B cell (primary cell): ENCODE results near the gene PPP3R1. TPM values are rescaled to one million over a fixed set of nuclear protein-coding genes. Genes with fewer than 3 reads are reported as not detected.

Source experiments
- ATAC-seq: fragments of 200-7000 bp; cut with Tn5 transposase; one replicate; pipeline ENCODE4 v1.10.0; 2021; ENCODE audit warnings: low read depth, mild to moderate bottlenecking, moderate number of reproducible peaks, moderate library complexity
- CTCF ChIA-PET: fragments of 350-600 bp; sonication (Branson Sonifier 250); formaldehyde crosslinking; loops from one replicate; lab custom pipeline; 2021; ENCODE audit warnings: antibody characterized with exemption, inconsistent platforms; lab: Charles Lee
- POLR2A ChIA-PET: fragments of 350-600 bp; sonication (Branson Sonifier 250); formaldehyde crosslinking; loops from one replicate; lab custom pipeline; 2021; ENCODE audit warnings: antibody characterized with exemption; lab: Charles Lee
- DNase-seq: peaks from one replicate; pipeline ENCODE4 v3.0.0; 2013
- H2AFZ ChIP-seq: 2 replicates; pipeline ENCODE4 v1.6.1; 2012; ENCODE audit warnings: mild to moderate bottlenecking, low read depth, low read length; ENCODE audit not compliant: insufficient read depth, poor library complexity, severe bottlenecking
- H3K27ac ChIP-seq, 2 donors: 1 replicate in 1 of 2; 2 replicates in 1 of 2; pipeline ENCODE4 v1.5.1; 2012 to 2013; ENCODE audit warnings: low read length in 2 of 2, mild to moderate bottlenecking in 2 of 2, moderate library complexity in 1 of 2
- H3K27me3 ChIP-seq, 4 experiments: fragments of 200-600 bp in 1 of 4; sonication (generic) in 1 of 4; replicated peaks in 1 of 4; 1 replicate in 2 of 4; 2 replicates in 2 of 4; pipeline versions ENCODE4 v1.6.1 to v1.7.0; 2013 to 2016; ENCODE audit warnings: low read length in 3 of 4, mild to moderate bottlenecking in 2 of 4, mixed read lengths in 1 of 4, moderate library complexity in 1 of 4; ENCODE audit not compliant: insufficient read depth in 4 of 4, control insufficient read depth in 3 of 4; ENCODE audit errors: control extremely low read depth in 1 of 4
- H3K36me3 ChIP-seq, 2 experiments: replicated peaks in 1 of 2; 1 replicate in 1 of 2; 2 replicates in 1 of 2; pipeline versions ENCODE4 v1.6.1 to v1.7.1; 2013; ENCODE audit warnings: low read length in 1 of 2; ENCODE audit not compliant: insufficient read depth in 2 of 2, control insufficient read depth in 1 of 2; ENCODE audit errors: control extremely low read depth in 1 of 2, extremely low read depth in 1 of 2
- H3K4me1 ChIP-seq, 2 donors: fragments of 200-600 bp in 1 of 2; sonication (generic) in 1 of 2; 1 replicate in 1 of 2; 2 replicates in 1 of 2; pipeline versions ENCODE4 v1.5.1 to v1.6.1; 2013 to 2017; ENCODE audit warnings: low read length in 2 of 2; ENCODE audit not compliant: control insufficient read depth in 2 of 2, insufficient read depth in 2 of 2
- H3K4me2 ChIP-seq: replicated peaks from 2 replicates; pipeline ENCODE3; 2012; ENCODE audit warnings: mild to moderate bottlenecking, low read depth, low read length; ENCODE audit not compliant: poor library complexity, severe bottlenecking
- H3K4me3 ChIP-seq, 5 experiments: fragments of 200-600 bp in 1 of 5; sonication (generic) in 1 of 5; 1 replicate in 3 of 5; 2 replicates in 2 of 5; pipeline versions ENCODE4 v1.5.1 to v1.7.0; 2011 to 2016; ENCODE audit warnings: low read length in 4 of 5, mild to moderate bottlenecking in 4 of 5, low read depth in 2 of 5, control low read depth in 1 of 5, moderate library complexity in 1 of 5; ENCODE audit not compliant: insufficient read depth in 1 of 5; ENCODE audit errors: control extremely low read depth in 1 of 5, extremely low read depth in 1 of 5
- H3K79me2 ChIP-seq: fragments of 200-600 bp; sonication (generic); one replicate; pipeline ENCODE4 v1.6.0; 2016; ENCODE audit warnings: low read length; ENCODE audit not compliant: control insufficient read depth, insufficient read depth
- H3K9ac ChIP-seq: fragments of 200-600 bp; sonication (generic); 2 replicates; pipeline ENCODE4 v1.6.1; 2017; ENCODE audit warnings: mild to moderate bottlenecking, low read length, moderate library complexity
- H3K9me3 ChIP-seq, 3 donors: one replicate each; pipeline versions ENCODE4 v1.6.1 to v1.7.1; 2013; ENCODE audit warnings: low read length in 2 of 3; ENCODE audit not compliant: control insufficient read depth in 2 of 3, insufficient read depth in 1 of 3; ENCODE audit errors: control extremely low read depth in 1 of 3
- H4K20me1 ChIP-seq: 2 replicates; pipeline ENCODE4 v1.6.0; 2012; ENCODE audit warnings: mild to moderate bottlenecking, low read length; ENCODE audit not compliant: insufficient read depth, control insufficient read depth, poor library complexity, severe bottlenecking
- H3K27ac Mint-ChIP-seq: one replicate; pipeline ENCODE4 v1.8.0; 2021; ENCODE audit warnings: mixed read lengths
- H3K27me3 Mint-ChIP-seq: one replicate; pipeline ENCODE4 v1.8.0; 2021; ENCODE audit warnings: mixed read lengths
- H3K4me1 Mint-ChIP-seq: one replicate; pipeline ENCODE4 v1.8.0; 2021; ENCODE audit warnings: mixed read lengths
- H3K4me3 Mint-ChIP-seq: one replicate; pipeline ENCODE4 v1.8.0; 2021; ENCODE audit warnings: mixed read lengths
- H3K9me3 Mint-ChIP-seq: one replicate; pipeline ENCODE4 v1.8.0; 2022; ENCODE audit warnings: mixed read lengths; ENCODE audit not compliant: insufficient read depth
- CTCF ChIP-seq: fragments of 200-600 bp; IDR thresholded peaks from one replicate; pipeline ENCODE4 v1.8.0; 2022; ENCODE audit warnings: antibody characterized with exemption, mild to moderate bottlenecking
- EZH2 ChIP-seq: IDR thresholded peaks from 2 replicates; pipeline ENCODE4 v1.6.1; 2012; ENCODE audit warnings: borderline replicate concordance, low read depth, mild to moderate bottlenecking, moderate library complexity, low read length; ENCODE audit not compliant: insufficient read depth, poor library complexity, severe bottlenecking
- WGBS: methylation state at CpG from one replicate; pipeline ENCODE4 v1.1.5; 2013; ENCODE audit warnings: missing lambda C conversion rate; ENCODE audit not compliant: insufficient coverage; 5-methylcytosine and 5-hydroxymethylcytosine counted together
- intact Hi-C: fragments of 100-400 bp; cut with micrococcal nuclease; formaldehyde crosslinking; loops from one replicate; pipeline ENCODE4 v1.10.0; 2022
- polyA plus RNA-seq: library from polyadenylated mRNA; depleted of rRNA; stranded (reverse); fragments of >200 nt; gene quantifications from 2 replicates; pipeline ENCODE4 v1.2.3, GENCODE V29; 2012
- total RNA-seq, 2 donors: library from RNA; stranded (reverse); fragments of 120-200 nt in 1 of 2; gene quantifications; 1 replicate in 1 of 2; 2 replicates in 1 of 2; pipeline versions ENCODE4 v1.2.3 to v1.2.4, GENCODE V29; 2013 to 2022

The PPP3R1 gene
- total and polyA plus RNA-seq, 2 donors (not counting 1 experiment from before 2014, with no cell fraction given) = 17.9 to 55.6 TPM

DNA sequence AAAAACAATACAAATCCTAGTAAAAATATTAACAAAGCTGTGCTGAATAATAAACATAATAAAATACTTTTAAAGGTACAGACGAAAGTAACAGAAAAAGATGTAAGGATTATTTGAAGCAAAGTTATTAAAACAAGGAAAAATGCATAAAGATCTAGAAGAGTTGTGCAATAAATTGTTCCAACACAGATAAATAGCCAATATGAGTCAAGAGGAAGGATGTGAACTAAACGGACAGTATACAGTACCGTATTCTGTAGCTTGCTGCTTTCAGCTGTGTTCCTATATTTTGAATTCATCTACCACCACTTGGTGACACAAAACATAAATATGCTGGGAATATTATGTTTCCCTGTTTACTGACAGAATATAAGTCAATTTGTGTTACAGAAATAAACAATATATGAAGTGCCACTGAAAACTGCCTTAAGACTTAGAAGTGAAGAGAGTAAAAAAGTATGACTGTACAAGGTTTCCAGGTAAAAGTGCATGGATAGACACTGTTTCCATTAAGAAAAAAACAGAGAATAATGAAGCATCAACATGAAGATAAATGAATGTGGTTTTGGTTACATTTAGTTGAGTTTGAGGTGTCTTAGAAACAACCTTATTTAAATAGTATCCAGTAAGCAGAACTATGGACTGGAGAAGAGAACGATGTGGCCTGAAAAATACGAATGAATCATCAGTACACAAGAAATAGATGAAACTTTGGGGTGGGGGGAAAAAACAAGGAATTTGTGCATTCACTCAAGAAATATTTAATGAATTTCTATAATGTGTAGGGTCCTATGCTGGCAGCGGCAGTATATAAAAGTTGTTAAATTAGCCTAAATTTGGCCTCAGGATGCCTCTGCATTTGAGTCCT, 13.1 kb downstream of the PPP3R1 start:
- Histone ChIP-seq H3K9me3 (no peaks in the 10 kb centered on the region), H3K27ac (peak overlapping the region in 1 of 2 donors; percentile 67), H3K36me3 (peaks cover 0 to 7% of the 10 kb centered on the region in 2 experiments), H3K9ac (no peak overlapping the region), H3K4me2 (peak overlapping the region; percentile 17), H3K4me1 (peaks cover 44 to 68% of the 10 kb centered on the region in 2 donors), H3K27me3 (no peaks in the 10 kb centered on the region), H2AFZ (no peak overlapping the region), H3K4me3 (no peak overlapping the region), H3K79me2 (peaks cover 100% of the 10 kb centered on the region), H4K20me1 (peaks cover 95% of the 10 kb centered on the region)
- WGBS = 80% methylated on average over 1 of the region's 6 CpGs
- peaks cover 77% of the 10 kb centered on the region for H3K4me1 Mint-ChIP-seq
- DNase-seq (no peak), ATAC-seq (no peak)
- no peaks in the 10 kb centered on the region for H3K9me3 Mint-ChIP-seq
- ChIA-PET POLR2A (no interaction called here), CTCF (no interaction called here)
- TF ChIP-seq EZH2 = no peak
- TF ChIP-seq CTCF = no peak
- H3K4me3 Mint-ChIP-seq = peak overlapping the region; percentile 51
- H3K27ac Mint-ChIP-seq = peak overlapping the region; percentile 5
- H3K27me3 Mint-ChIP-seq = no peaks in the 10 kb centered on the region
- intact Hi-C loops = no loop called here

GRCh38 chr2:68237976-68238580, 14.3 kb downstream of the PPP3R1 start:
- H4K20me1 ChIP-seq = peaks cover 90% of the 10 kb centered on the region
- Mint-ChIP-seq H3K27ac (peak overlapping the region; percentile 17), H3K4me1 (peaks cover 81% of the 10 kb centered on the region), H3K9me3 (no peaks in the 10 kb centered on the region), H3K4me3 (peak overlapping the region; percentile 6), H3K27me3 (no peaks in the 10 kb centered on the region)
- ChIA-PET POLR2A (no interaction called here), CTCF (interaction anchor here (1.0 to 1.3 kb wide), 2 partner anchors 12 to 42 kb away, joined by 3 to 4 read pairs; no protein-coding TSS in a partner anchor)
- peaks cover 100% of the 10 kb centered on the region for H3K79me2 ChIP-seq
- no peak overlapping the region for H3K4me3 ChIP-seq
- peaks cover 0 to 7% of the 10 kb centered on the region in 2 experiments for H3K36me3 ChIP-seq
- peak overlapping the region; percentile 3 for H3K9ac ChIP-seq
- no peak for DNase-seq
- no peak overlapping the region for H2AFZ ChIP-seq
- peak overlapping the region in 1 of 2 donors; percentile 67 for H3K27ac ChIP-seq
- peaks cover 42 to 63% of the 10 kb centered on the region in 2 donors for H3K4me1 ChIP-seq
- TF ChIP-seq EZH2 = no peak
- no peak for TF ChIP-seq CTCF
- intact Hi-C loops = loop anchor here (2.0 kb wide), 2 partner anchors 13 to 15 kb away; no protein-coding TSS in a partner anchor
- H3K4me2 ChIP-seq = peak overlapping the region; percentile 17
- no peaks in the 10 kb centered on the region for H3K9me3 ChIP-seq
- 50% methylated on average over 1 of the region's 4 CpGs for WGBS
- H3K27me3 ChIP-seq = no peaks in the 10 kb centered on the region
- ATAC-seq = no peak
